Measurements from ENCODE around the gene RPL22L1.

Gene RPL22L1

GRCh38 chr3:170910542-170910941, 40.5 kb upstream of the RPL22L1 start:
- no peak for TF ChIP-seq CTCF (IDR thresholded peaks at IDR 0.05; ENCODE audit: low read depth, low read length)
- DNase-seq = no peak

GRCh38 chr3:170909129-170909903, 39.3 kb upstream of the RPL22L1 start:
- Histone ChIP-seq H3K27me3 (ENCODE audit: insufficient read depth, low read depth, severe bottlenecking) (no peaks in the 10 kb centered on the region), H3K27ac (no peak overlapping the region), H3K4me3 (ENCODE audit: low read depth, low read length) (no peak overlapping the region), H3K36me3 (no peaks in the 10 kb centered on the region), H3K9me3 (ENCODE audit: severe bottlenecking) (peaks cover 10% of the 10 kb centered on the region)
- no peak for DNase-seq
- no peak for TF ChIP-seq CTCF (IDR thresholded peaks at IDR 0.05; ENCODE audit: low read depth, low read length)

More at GRCh38 chr3:170910542-170910941, 40.5 kb upstream of the RPL22L1 start:
- no peak overlapping the region for H3K4me3 ChIP-seq (ENCODE audit: low read depth, low read length)
- no peak overlapping the region for H3K27ac ChIP-seq
- H3K9me3 ChIP-seq (ENCODE audit: severe bottlenecking) = peaks cover 10% of the 10 kb centered on the region
- no peaks in the 10 kb centered on the region for H3K27me3 ChIP-seq (ENCODE audit: insufficient read depth, low read depth, severe bottlenecking)
- H3K36me3 ChIP-seq = no peaks in the 10 kb centered on the region

- H3K36me3 ChIP-seq = no peaks in the 10 kb centered on the region
- TF ChIP-seq CTCF (IDR thresholded peaks at IDR 0.05; ENCODE audit: low read depth, low read length) = no peak
- H3K9me3 ChIP-seq (ENCODE audit: severe bottlenecking) = peaks cover 10% of the 10 kb centered on the region
- H3K27ac ChIP-seq = peak within 1 kb of the TSS; percentile 49
- H3K4me3 ChIP-seq (ENCODE audit: low read depth, low read length) = peak within 1 kb of the TSS; percentile 65
- H3K27me3 ChIP-seq (ENCODE audit: insufficient read depth, low read depth, severe bottlenecking) = no peaks in the 10 kb centered on the region
- peak; percentile 95 for DNase-seq
These were observed 38.5 kb upstream of the RPL22L1 start, which contains the start of gene EIF5A2 for GRCh38 chr3:170908235-170909116. Gene EIF5A2 (minus strand): TSS chr3:170908637. CDS start chr3:170907806, 831 bp downstream.

- DNase-seq = no peak
- H3K27ac ChIP-seq = peak overlapping the region; percentile 49
- TF ChIP-seq CTCF (IDR thresholded peaks at IDR 0.05; ENCODE audit: low read depth, low read length) = no peak
- peak overlapping the region; percentile 65 for H3K4me3 ChIP-seq (ENCODE audit: low read depth, low read length)
- H3K27me3 ChIP-seq (ENCODE audit: insufficient read depth, low read depth, severe bottlenecking) = no peaks in the 10 kb centered on the region
- no peaks in the 10 kb centered on the region for H3K36me3 ChIP-seq
- H3K9me3 ChIP-seq (ENCODE audit: severe bottlenecking) = peaks cover 10% of the 10 kb centered on the region
These were observed 37.7 kb upstream of the RPL22L1 start for GRCh38 chr3:170907637-170908234.

- no peak for DNase-seq
- Histone ChIP-seq H3K9me3 (ENCODE audit: severe bottlenecking) (peaks cover 10% of the 10 kb centered on the region), H3K27me3 (ENCODE audit: insufficient read depth, low read depth, severe bottlenecking) (no peaks in the 10 kb centered on the region), H3K4me3 (ENCODE audit: low read depth, low read length) (no peak overlapping the region), H3K36me3 (no peaks in the 10 kb centered on the region), H3K27ac (no peak overlapping the region)
- TF ChIP-seq CTCF (IDR thresholded peaks at IDR 0.05; ENCODE audit: low read depth, low read length) = no peak
These were observed 35.9 kb upstream of the RPL22L1 start for GRCh38 chr3:170905862-170906261.
